Measurements from ENCODE around the gene PLPPR1. TPM values are rescaled to one million over a fixed set of nuclear protein-coding genes. Genes with fewer than 3 reads are reported as not detected.
A peak's percentile ranks its signal among the peaks of the same experiment; 100 is the strongest.

PLPPR1 gene
- polyA plus RNA-seq, 1 of the 3 experiments (the other 2 are of a cell fraction), result not detected

GRCh38 chr9:101119206-101119819, 90.8 kb downstream of the PLPPR1 start:
- Histone ChIP-seq H3K4me1 (ENCODE audit: control insufficient read depth in 1 of 2, insufficient read depth in 2 of 2, low read depth in 1 of 2, low read length in 1 of 2) (no peaks in the 10 kb centered on the region), H3K4me3 (ENCODE audit: low read depth in 2 of 2, low read length in 1 of 2) (no peak overlapping the region; a peak in 1 of 4 replicates), H3K36me3 (replicated peaks in 1 of 2; ENCODE audit: control insufficient read depth in 1 of 2, insufficient read depth in 2 of 2, low read length in 1 of 2) (no peaks in the 10 kb centered on the region), H3K9ac (no peak overlapping the region), H3K9me2 (no peaks in the 10 kb centered on the region), H3F3A (replicated peaks; ENCODE audit: insufficient read depth) (no peaks in the 10 kb centered on the region), H3K27ac (ENCODE audit: low read depth in 2 of 2, low read length in 1 of 2) (no peak overlapping the region), H2AFZ (ENCODE audit: low read depth) (no peak overlapping the region), H3K27me3 (ENCODE audit: insufficient read depth) (no peaks in the 10 kb centered on the region), H3K9me3 (no peaks in the 10 kb centered on the region), H4K20me1 (ENCODE audit: insufficient read depth) (no peaks in the 10 kb centered on the region), H3K79me2 (ENCODE audit: insufficient read depth) (no peaks in the 10 kb centered on the region), H3K4me2 (no peak overlapping the region)
- no peak for TF ChIP-seq REST (IDR thresholded peaks at IDR 0.05; ENCODE audit: low read depth, low read length)
- no peak for TF ChIP-seq TEAD4 (IDR thresholded peaks at IDR 0.05; ENCODE audit: borderline replicate concordance, insufficient read depth)
- no peak for TF ChIP-seq ELF1 (IDR thresholded peaks at IDR 0.05)
- no peak for TF ChIP-seq YY1 (IDR thresholded peaks at IDR 0.05; ENCODE audit: low read depth)
- no peak for TF ChIP-seq ZBTB33 (IDR thresholded peaks at IDR 0.05; ENCODE audit: borderline replicate concordance, low read depth)
- no peak for TF ChIP-seq MXI1 (IDR thresholded peaks at IDR 0.05; ENCODE audit: low read depth, low read length)
- TF ChIP-seq CTCF (IDR thresholded peaks at IDR 0.05), result peak; percentile 76
- TF ChIP-seq RAD21 (IDR thresholded peaks at IDR 0.05; ENCODE audit: low read length), result peak; percentile 71
- peak; percentile 48 for TF ChIP-seq SMC3 (IDR thresholded peaks at IDR 0.05; ENCODE audit: low read depth, low read length)
- TF ChIP-seq EP300 (IDR thresholded peaks at IDR 0.05; ENCODE audit: borderline replicate concordance in 1 of 2, low read depth in 1 of 2, low read length in 1 of 2), result no peak
- no peak for TF ChIP-seq RXRA (IDR thresholded peaks at IDR 0.05; ENCODE audit: borderline replicate concordance, low read depth)
- CTCF ChIA-PET, result interaction anchor here (0.6 to 2.6 kb wide), 22 partner anchors 8 to 518 kb away, joined by 3 to 31 read pairs (median 3); no protein-coding TSS in a partner anchor
- POLR2A ChIA-PET, result no interaction called here
- peak; percentile 44 for DNase-seq
- WGBS (ENCODE audit: low lambda C conversion rate), result 0% methylated on average over 3 of the region's 3 CpGs
